ENCODE measurements around the gene TAF6L. TPM values are rescaled to one million over a fixed set of nuclear protein-coding genes. Genes with fewer than 3 reads are reported as not detected.
A peak's percentile ranks its signal among the peaks of the same experiment; 100 is the strongest.

TAF6L gene
- total and polyA plus RNA-seq, 9 of the 15 experiments (the other 6 are each of a cell fraction or from before 2014, with no cell fraction given): 0.04 to 45.5 (median 20.8) TPM

- Histone ChIP-seq H4K20me1 (replicated peaks; ENCODE audit: control insufficient read depth, insufficient read depth, low read length) (no peaks in the 10 kb centered on the region), H2AFZ (ENCODE audit: low read depth, low read length) (no peak overlapping the region), H3K36me3 (ENCODE audit: control insufficient read depth, insufficient read depth, low read length) (peaks cover 2% of the 10 kb centered on the region; the same call in 2 of the 3 replicates), H3K4me3 (no peak overlapping the region), H3K9ac (ENCODE audit: insufficient read depth in 1 of 2, low read depth in 2 of 2, low read length in 2 of 2) (no peak overlapping the region; a peak in 1 of 4 replicates), H3K9me3 (replicated peaks; ENCODE audit: control insufficient read depth, insufficient read depth, low read depth, low read length) (no peaks in the 10 kb centered on the region), H3K9me1 (ENCODE audit: control insufficient read depth, insufficient read depth, low read length) (no peaks in the 10 kb centered on the region), H3K27ac (ENCODE audit: extremely low read depth, low read depth, low read length) (no peak overlapping the region), H3K4me1 (replicated peaks in 1 of 2; ENCODE audit: control insufficient read depth in 2 of 2, insufficient read depth in 2 of 2, low read length in 2 of 2) (peaks cover 8 to 11% of the 10 kb centered on the region in 2 experiments; a peak in 4 of 5 replicates), H3K79me2 (ENCODE audit: control insufficient read depth, insufficient read depth, low read length) (peaks cover 4% of the 10 kb centered on the region; the same call in 1 of the 3 replicates), H3K4me2 (ENCODE audit: insufficient read depth, low read length) (no peak overlapping the region), H3K27me3 (ENCODE audit: control insufficient read depth in 2 of 2, insufficient read depth in 2 of 2, low read length in 2 of 2) (no peaks in the 10 kb centered on the region)
- no peak for FAIRE-seq
- intact Hi-C loops (cut with micrococcal nuclease) (no loop called here), in situ Hi-C loops (cut with MboI) (no loop called here)
- ATAC-seq: no peak
- ChIA-PET CTCF (ENCODE audit: low intra/inter-chr PET ratio) (no interaction called here), POLR2A (interaction anchor here (0.6 to 2.3 kb wide), 6 partner anchors 21 to 165 kb away, joined by 3 to 15 read pairs (median 5); partner anchors contain the start of genes C11orf98, CSKMT and STX5)
- TF ChIP-seq ZNF232 (CRISPR knock-in tag; IDR thresholded peaks at IDR 0.05) (no peak), MAFG (tag; conservative IDR thresholded peaks at IDR 0.05) (no peak), ZNF589 (CRISPR knock-in tag; IDR thresholded peaks at IDR 0.05; ENCODE audit: low read depth) (no peak), KDM1A (IDR thresholded peaks at IDR 0.05) (no peak), DMBX1 (CRISPR knock-in tag; IDR thresholded peaks at IDR 0.05; ENCODE audit: borderline replicate concordance) (no peak), MNT (conservative IDR thresholded peaks at IDR 0.05) (no peak), CAMTA2 (CRISPR knock-in tag; conservative IDR thresholded peaks at IDR 0.05) (no peak), SMARCE1 (IDR thresholded peaks at IDR 0.05) (no peak), RCOR1 (IDR thresholded peaks at IDR 0.05; ENCODE audit: borderline replicate concordance in 1 of 2, low read depth in 2 of 2, low read length in 2 of 2) (no peak), LCOR (CRISPR knock-in tag; IDR thresholded peaks at IDR 0.05) (no peak), ZFP30 (CRISPR knock-in tag; IDR thresholded peaks at IDR 0.05; ENCODE audit: borderline replicate concordance) (no peak), KAT7 (CRISPR knock-in tag; IDR thresholded peaks at IDR 0.05; ENCODE audit: borderline replicate concordance) (no peak), NFIC (IDR thresholded peaks at IDR 0.05) (peak; percentile 89), ZNF175 (CRISPR knock-in tag; IDR thresholded peaks at IDR 0.05; ENCODE audit: low read depth) (no peak), SRSF9 (IDR thresholded peaks at IDR 0.05; ENCODE audit: borderline replicate concordance, low read depth, low read length) (no peak), TBL1XR1 (IDR thresholded peaks at IDR 0.05; ENCODE audit: low read length in 2 of 2) (no peak), NFIX (CRISPR knock-in tag; IDR thresholded peaks at IDR 0.05; ENCODE audit: low read depth) (peak; percentile 57; the same call in 1 of the 2 replicates)
- no peak for DNase-seq (ENCODE audit: extremely low read depth in 1 of 4, low spot score in 3 of 4)
- WGBS (ENCODE audit: insufficient coverage, low coverage, missing lambda C conversion rate): 22% methylated on average over 1 of the region's 1 CpG
- BruUV-seq (replicated peaks): no TSS peak
Measured at GRCh38 chr11:62810748-62811147, 39.6 kb downstream of the TAF6L start.
